ENCODE measurements around the gene UTP11.

DNA sequence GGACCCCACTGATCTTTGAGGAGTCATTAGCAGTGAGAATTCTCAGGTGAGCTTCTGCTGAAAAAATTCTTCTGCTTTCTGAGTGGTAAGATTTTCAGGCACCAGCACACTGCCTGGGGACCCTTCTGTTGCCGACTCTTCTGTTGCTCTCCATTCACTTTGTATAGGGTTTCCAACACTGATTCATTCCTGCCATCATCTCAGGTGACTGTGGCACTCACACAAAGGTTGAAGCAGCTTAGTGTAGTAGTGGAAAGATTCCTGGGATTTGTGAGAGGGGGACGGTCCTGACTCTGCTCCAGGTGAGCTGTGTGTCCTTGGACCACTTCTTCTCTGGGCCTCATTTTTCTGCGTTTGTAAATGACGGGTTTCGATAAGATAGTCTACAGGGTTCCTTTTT is 9.4 kb downstream of the UTP11 start:
- TF ChIP-seq HDAC2 (IDR thresholded peaks at IDR 0.05; ENCODE audit: borderline replicate concordance in 1 of 2, low read depth in 2 of 2, low read length in 2 of 2): no peak
- TF ChIP-seq EP300 (IDR thresholded peaks at IDR 0.05; ENCODE audit: borderline replicate concordance in 1 of 2, low read depth in 2 of 2, low read length in 2 of 2): no peak
- no peak for TF ChIP-seq CTCF (IDR thresholded peaks at IDR 0.05; ENCODE audit: control extremely low read depth in 1 of 3, insufficient read depth in 1 of 3, low read depth in 1 of 3, low read length in 3 of 3)
- TF ChIP-seq TEAD4 (IDR thresholded peaks at IDR 0.05; ENCODE audit: low read depth, low read length): no peak
- TF ChIP-seq POLR2A (IDR thresholded peaks at IDR 0.05; ENCODE audit: control extremely low read depth in 1 of 2, low read depth in 2 of 2, low read length in 2 of 2): no peak
- no peak for TF ChIP-seq SIX5 (IDR thresholded peaks at IDR 0.05; ENCODE audit: low read depth, low read length)
- TF ChIP-seq YY1 (IDR thresholded peaks at IDR 0.05; ENCODE audit: low read depth, low read length): no peak
- no peak for TF ChIP-seq KDM1A (IDR thresholded peaks at IDR 0.05; ENCODE audit: borderline replicate concordance, low read length)
- no peak for TF ChIP-seq NRF1 (IDR thresholded peaks at IDR 0.05; ENCODE audit: low read depth, low read length)
